ENCODE measurements around the gene TPBG.

The TPBG gene

GRCh38 chr6:82363428-82364086 lies at the start of gene TPBG:
Gene TPBG (plus strand): TSS chr6:82363817. CDS start chr6:82364962, 1,145 bp downstream.
- DNase-seq = no peak

- DNase-seq = no peak
Observed at GRCh38 chr6:82322386-82322785, 41.2 kb upstream of the TPBG start.

GRCh38 chr6:82329766-82330165 lies 33.9 kb upstream of the TPBG start:
- DNase-seq = no peak

- DNase-seq = no peak
Observed at GRCh38 chr6:82330171-82330804, 33.3 kb upstream of the TPBG start.

GRCh38 chr6:82331031-82331773 lies 32.4 kb upstream of the TPBG start:
- DNase-seq = no peak

DNA sequence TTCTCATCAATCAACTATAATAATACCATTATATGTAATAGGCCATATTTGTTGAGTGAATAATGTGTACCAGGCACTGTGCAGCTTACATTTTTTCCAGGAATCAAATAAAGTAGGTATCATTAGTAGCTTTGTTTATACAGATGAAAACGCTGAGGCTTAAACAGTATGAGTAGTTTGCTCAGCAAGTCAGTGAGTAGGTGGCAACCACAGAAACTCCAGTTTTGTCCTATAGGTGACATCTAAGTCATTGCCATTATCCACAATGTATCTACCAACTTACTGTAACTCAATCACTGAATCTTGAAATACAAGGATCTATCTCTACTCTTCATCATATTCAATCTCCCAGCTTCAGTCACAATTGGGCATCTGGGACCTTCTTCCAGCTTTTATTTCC lies 29.8 kb upstream of the TPBG start:
- no peak for DNase-seq

DNA sequence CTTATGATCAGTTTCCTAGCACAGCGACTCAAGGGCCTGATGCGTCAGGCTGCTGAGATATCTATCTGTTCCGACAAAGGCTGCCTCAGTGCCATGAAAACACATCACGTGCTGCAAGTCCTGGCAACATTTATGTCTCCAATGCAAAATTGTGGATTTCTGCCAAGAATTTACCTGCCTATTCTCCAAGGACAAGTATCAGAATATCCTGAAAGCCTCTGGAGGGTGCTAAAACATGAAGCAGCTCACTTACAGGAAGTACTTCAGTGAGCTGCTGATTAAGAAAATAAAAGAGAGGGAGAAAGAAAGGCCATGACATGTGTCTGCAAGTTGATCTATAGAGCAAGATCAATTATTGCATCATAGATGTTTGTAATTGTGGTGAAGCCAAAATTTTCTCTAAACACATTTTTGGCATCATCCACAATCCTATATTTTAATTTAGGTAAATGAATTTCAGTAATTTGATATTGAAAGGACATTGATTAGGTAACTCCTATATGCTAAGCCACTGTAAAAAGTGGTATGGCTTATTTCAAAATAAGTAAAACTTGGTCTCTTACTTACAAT lies 25.8 kb upstream of the TPBG start:
- no peak for DNase-seq

DNA sequence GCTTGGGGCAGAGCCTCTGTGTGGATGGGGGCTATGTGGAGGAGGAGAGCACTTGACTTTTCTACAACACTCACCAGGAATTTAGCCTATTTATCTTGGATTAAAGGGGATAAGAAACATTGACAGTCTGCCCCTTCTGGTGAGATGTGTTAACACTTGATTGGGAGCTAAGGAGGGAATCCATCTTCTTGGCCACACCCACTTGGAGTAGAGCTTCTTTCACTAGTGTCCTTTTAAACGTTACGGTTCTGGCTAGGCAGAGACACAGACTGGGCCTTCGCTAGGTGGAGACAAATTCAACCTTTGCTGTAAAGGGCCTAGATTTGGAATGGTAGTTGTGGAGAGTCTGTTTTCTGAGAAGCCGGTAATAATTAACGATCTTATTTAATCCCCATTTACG lies 15.5 kb upstream of the TPBG start:
- no peak for DNase-seq

GRCh38 chr6:82353848-82354247 lies 9.8 kb upstream of the TPBG start:
- no peak for DNase-seq

DNA sequence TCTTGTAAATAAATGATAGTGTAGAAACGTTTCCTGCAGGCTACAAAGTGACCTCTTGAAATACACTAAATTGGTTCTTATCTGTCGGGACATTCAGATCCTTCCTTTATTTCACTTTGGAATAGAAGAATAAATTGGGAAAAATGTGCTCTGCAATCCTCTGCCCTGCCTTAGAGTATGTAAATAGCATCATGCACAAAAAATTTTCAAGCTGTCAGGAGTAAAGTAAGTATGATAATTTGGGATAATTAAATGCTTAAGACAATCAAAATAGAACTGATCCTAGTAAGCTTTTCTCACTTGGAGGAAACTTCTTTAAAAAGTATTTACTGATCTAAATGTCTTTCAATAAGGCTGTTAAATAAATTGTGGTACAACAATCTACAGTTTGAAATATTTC lies 3.1 kb upstream of the TPBG start:
- no peak for DNase-seq

DNA sequence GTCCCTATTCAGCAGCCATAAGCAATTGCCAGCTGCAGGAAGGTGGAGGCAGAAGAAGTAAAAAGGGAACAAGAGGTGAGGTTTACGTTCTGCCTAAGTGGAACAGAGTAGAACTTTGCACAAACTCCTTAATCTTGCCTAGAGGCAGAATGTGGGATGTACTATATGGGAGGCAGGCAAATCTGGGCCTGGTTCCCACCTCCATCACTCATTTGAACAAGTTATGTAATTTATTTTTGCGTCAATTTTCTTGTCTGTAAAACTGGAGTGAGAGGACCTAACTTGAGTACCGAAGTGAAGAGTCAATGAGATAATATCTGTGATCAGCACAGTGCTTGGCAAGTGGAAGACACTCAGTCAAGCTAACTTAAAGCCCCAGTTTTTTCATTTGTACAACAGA lies 2.0 kb upstream of the TPBG start:
- no peak for DNase-seq

DNA sequence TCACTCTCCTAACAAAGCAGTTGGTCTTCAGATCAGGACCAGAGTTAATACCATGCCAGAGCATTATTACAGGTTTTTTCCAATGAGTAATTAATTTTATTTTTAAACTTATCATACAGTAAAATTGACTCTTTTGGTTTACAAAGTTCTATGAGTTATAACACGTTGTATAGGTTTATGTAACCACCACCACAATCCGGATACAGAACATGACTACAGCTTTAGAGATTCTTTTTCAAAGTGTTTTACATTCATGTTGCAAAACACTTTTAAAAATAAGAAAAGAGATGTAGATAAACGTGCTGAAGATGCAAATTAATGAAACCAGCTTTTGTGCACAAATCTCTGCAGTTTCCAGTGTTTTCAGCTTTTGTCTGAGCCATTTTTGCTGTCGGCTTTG lies 1.5 kb upstream of the TPBG start:
- DNase-seq = no peak

DNA sequence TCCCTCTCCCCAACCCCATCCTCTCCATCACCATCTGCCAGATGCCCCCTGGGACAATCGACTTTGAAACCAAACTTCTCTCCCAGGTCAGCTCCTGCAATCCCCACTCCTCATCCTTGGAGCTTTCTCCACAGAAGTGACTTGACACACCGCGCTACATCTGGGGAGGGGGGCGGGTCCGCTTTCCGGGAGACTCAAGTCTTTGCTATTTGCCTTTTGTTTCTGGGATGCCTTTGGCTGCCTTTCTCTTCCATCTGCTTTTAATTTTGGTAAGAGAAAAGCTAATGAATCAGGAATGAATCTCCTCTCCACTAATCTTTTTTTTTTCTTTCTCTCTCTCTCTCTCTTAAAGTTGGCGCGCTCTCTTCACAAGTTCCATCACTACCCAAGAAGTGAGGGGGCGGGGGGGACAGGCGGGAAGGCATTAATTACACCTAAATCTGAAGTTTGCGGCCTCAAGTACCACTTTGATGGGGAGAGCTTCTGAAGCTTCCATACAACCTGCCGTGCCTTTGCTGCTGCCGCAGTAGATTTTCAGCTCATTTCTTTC lies 664 bp upstream of the TPBG start:
- no peak for DNase-seq

DNA sequence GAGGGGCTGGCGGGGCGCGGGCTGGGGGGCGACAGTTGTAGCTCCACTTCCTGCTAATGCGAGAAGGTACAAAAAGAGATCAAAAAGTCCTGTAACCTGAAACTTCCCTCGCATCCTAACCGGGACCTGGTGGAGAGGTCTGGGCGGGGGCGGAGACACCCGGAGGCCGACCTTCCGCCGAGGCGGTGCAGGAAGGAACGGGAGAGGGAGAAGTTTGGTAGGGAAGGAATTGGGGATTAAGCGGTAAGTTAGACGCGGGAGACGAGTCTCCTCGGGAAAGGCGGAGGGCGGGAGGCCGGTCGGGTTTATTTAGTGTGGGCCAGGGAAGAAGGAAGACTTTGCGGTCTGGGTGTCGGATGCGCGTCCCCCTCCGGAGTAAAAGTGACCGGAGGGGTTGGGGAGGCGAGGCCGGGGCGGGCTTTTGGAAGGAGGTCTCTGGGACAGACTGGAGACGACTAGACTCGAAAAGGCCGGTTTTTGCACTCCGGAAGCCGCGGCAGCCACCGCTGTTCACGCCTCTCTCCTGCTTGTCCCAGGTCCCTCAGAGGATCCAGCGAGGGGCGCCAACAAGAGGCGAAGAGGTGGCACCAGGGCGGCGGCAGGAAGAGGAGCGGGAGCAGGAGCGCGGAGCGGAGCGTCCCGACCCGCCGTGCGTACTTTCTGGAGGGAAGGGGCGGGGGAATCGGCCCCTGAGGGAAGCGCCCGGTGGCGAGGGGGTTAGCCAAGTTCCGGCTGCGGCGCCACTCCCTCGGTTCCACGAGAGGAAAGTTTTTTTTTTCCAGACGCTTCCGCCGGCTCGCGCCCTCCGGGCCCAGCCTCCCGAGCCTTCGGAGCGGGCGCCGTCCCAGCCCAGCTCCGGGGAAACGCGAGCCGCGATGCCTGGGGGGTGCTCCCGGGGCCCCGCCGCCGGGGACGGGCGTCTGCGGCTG lies 734 bp downstream of the TPBG start:
- DNase-seq = no peak

- no peak for DNase-seq
Observed at GRCh38 chr6:82365016-82365795, 1.6 kb downstream of the TPBG start.

DNA sequence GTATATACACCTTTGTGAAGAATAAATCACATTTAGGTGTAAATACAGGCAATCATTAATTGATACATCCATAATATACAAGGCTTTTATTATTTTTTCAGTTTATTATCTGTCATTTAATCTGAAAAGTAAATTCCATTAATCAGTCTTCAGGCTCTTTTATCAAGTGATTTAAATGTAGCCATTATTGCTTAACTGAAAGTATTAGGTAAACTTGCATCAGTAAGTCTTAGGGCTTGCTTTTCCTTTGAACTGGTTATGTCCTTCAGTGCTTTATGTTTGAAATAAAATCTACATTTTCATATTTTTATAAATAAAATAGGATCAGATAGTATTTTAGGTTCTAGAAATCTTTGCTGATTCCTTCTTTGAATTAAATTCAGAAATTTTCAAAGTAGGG lies 4.1 kb downstream of the TPBG start:
- no peak for DNase-seq

GRCh38 chr6:82370788-82371187 lies 7.2 kb downstream of the TPBG start:
- DNase-seq = no peak

DNA sequence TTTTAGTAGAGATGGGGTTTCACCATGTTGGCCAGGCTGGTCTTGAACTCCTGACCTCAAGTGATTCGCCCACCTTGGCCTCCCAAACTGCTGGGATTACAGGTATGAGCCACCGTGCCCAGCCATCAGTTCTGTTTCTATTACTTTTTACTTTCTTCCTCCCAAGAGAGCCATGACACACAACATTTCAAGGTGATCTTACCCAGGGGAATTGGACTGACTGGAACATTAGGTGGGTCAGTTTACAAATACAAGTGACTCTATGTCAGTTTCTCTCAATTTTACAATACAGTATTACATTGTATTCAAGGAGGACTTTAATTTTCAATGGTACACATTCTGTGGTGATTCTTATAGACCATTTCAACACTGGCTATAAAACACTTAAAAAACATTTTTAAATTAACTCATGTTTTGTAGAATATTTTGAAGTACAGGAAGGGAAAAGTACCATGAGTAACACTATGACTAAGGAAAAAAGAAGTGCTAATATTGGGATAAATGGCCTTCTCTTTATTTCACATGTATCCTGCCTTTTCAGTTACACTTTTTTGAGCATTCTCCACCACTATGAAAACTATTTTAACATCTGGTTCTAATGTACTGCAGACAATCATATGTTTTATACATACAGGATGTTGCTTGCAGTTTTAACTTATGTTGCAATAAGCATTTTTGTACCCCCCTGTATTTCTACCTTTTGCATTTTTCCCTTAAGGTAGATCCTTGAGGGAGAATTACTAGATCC lies 8.4 kb downstream of the TPBG start:
- DNase-seq = no peak

GRCh38 chr6:82372656-82373055 lies 9.0 kb downstream of the TPBG start:
- no peak for DNase-seq

DNA sequence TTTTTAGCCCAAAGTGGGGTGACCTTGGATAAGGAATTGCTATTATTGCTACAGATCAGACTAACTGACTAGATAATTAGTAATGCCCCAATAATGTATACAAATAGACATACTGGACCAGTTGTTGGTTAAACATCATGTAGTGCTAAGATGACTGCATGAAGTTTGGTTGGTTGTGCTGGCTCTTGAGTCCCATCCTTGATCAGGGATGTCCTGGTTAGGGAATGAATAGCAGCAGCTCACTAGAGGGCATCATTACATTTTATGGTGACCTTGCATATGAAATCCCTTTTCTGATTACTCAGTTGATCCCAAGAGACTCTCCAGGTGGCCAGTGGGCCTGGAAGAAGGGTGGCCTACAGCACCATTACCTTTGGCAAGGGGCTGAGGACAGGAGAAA lies 10.9 kb downstream of the TPBG start:
- DNase-seq = no peak

- no peak for DNase-seq
Observed at GRCh38 chr6:82376636-82377035, 13.0 kb downstream of the TPBG start.

All from stimulated activated CD4-positive, alpha-beta T cell treated with anti-CD3 and anti-CD28 coated beads, Interleukin-2, amount 100 ng/mL, for 48 hours (primary cell).